Heart left ventricle (tissue), 13 donors: Measurements from ENCODE around the gene PREX1.

ENCODE experiments used
- CTCF ChIP-seq, 12 donors: fragments of 200-600 bp; sonication (generic) in 4 of 12; IDR thresholded peaks; one replicate each; pipeline versions ENCODE4 v1.5.0 to v1.8.0; 2018 to 2022; ENCODE audit warnings: antibody characterized with exemption in 12 of 12, mild to moderate bottlenecking in 5 of 12
- POLR2A ChIP-seq, 2 donors: fragments of 450-650 bp; IDR thresholded peaks; one replicate each; pipeline ENCODE4 v1.6.1; 2017; ENCODE audit warnings: antibody characterized with exemption in 2 of 2, mild to moderate bottlenecking in 2 of 2, moderate library complexity in 2 of 2
- donor health status: ischemic (EF 13 %, LVEDD 7.1; RV severe dilation, severe dysfunction).
- donor health status: DM: no; HTN: yes; CAD: no.
- donor health status: DM: no; HTN: no; CAD: no.
- donor health status: ischemic (EF 25% LVEDD 6.9; RV normal size, moderate dysfunction).
- donor health status: ischemic (EF 25% LVEDD 5.7; RV mildly dilated, moderate dysfunction).
- donor health status: ischemic (EF 35%, LVEDD 5.7; RV mildly dilated, moderate dysfunction).
- donor health status: nonischemic (EF 11% LVEDD 7.7; RV severe dilation, severe dysfunction).
- donor health status: DM: yes; HTN: yes; CAD: no.
- donor health status: PGD.
- donor health status: ischemic (EF 29% LVEDD 5.4; RV normal size, mild dysfunction).
- donor health status: nonischemic (EF 23%, LVEDD 6.1; RV moderate dilation, normal function).

- no peak for TF ChIP-seq CTCF (IDR thresholded peaks at IDR 0.05)
- no peak for TF ChIP-seq POLR2A (IDR thresholded peaks at IDR 0.05)
These were observed 213.9 kb downstream of the PREX1 start for GRCh38 chr20:48613926-48614325.
